GM12864 (cell line): ENCODE data around the gene CCR5.
A peak's percentile ranks its signal among the peaks of the same experiment; 100 is the strongest.

ENCODE experiments used
- DNase-seq: peaks from one replicate; pipeline ENCODE4 v3.0.0-alpha.2; 2011; ENCODE audit warnings: low read depth
- H3K4me3 ChIP-seq: 2 replicates; pipeline ENCODE4 v1.5.1; 2011; ENCODE audit warnings: mild to moderate bottlenecking, low read depth, low read length, control low read depth
- CTCF ChIP-seq: IDR thresholded peaks from 2 replicates; pipeline ENCODE4 v1.5.1; 2011; ENCODE audit warnings: low read depth, mild to moderate bottlenecking, moderate library complexity, low read length, control low read depth, inconsistent platforms; ENCODE audit errors: missing control alignments

The CCR5 gene

GRCh38 chr3:46359733-46360493, 10.8 kb upstream of the CCR5 start:
- peak; percentile 65 for DNase-seq
- no peak for TF ChIP-seq CTCF

GRCh38 chr3:46360907-46361306, 9.8 kb upstream of the CCR5 start:
- no peak for DNase-seq
- TF ChIP-seq CTCF = no peak
- no peak overlapping the region for H3K4me3 ChIP-seq

More at GRCh38 chr3:46359733-46360493, 10.8 kb upstream of the CCR5 start:
- no peak overlapping the region for H3K4me3 ChIP-seq

GRCh38 chr3:46361408-46362283, 9.1 kb upstream of the CCR5 start:
- H3K4me3 ChIP-seq = no peak overlapping the region
- DNase-seq = no peak
- TF ChIP-seq CTCF = no peak

- H3K4me3 ChIP-seq = no peak overlapping the region
- no peak for DNase-seq
- no peak for TF ChIP-seq CTCF
These were observed 5.7 kb upstream of the CCR5 start for GRCh38 chr3:46365041-46365440.

GRCh38 chr3:46365737-46366524, 4.8 kb upstream of the CCR5 start:
- DNase-seq = no peak
- TF ChIP-seq CTCF = no peak
- no peak overlapping the region for H3K4me3 ChIP-seq

GRCh38 chr3:46367811-46368210, 2.9 kb upstream of the CCR5 start:
- no peak for TF ChIP-seq CTCF
- no peak overlapping the region for H3K4me3 ChIP-seq
- DNase-seq = no peak
